Measurements from ENCODE around the gene UFM1. TPM values are rescaled to one million over a fixed set of nuclear protein-coding genes. Genes with fewer than 3 reads are reported as not detected.

UFM1 gene
- total and polyA plus RNA-seq, 8 donors: 58.5 to 94.4 (median 80.2) TPM

- no peaks in the 10 kb centered on the region for H3K4me1 ChIP-seq
- H3K9me3 ChIP-seq: no peaks in the 10 kb centered on the region
- H3K36me3 ChIP-seq: no peaks in the 10 kb centered on the region
- no peak overlapping the region for H3K27ac ChIP-seq
- DNase-seq: no peak
- no peaks in the 10 kb centered on the region for H3K27me3 ChIP-seq
- no peak overlapping the region for H3K4me3 ChIP-seq
- intact Hi-C loops (cut with DNase I): no loop called here
- no peak for TF ChIP-seq CTCF (IDR thresholded peaks at IDR 0.05)
- ATAC-seq: no peak
These were observed 21.0 kb upstream of the UFM1 start for GRCh38 chr13:38328699-38329098.

- intact Hi-C loops (cut with DNase I): no loop called here
- no peaks in the 10 kb centered on the region for H3K36me3 ChIP-seq
- DNase-seq (no peak), ATAC-seq (no peak)
- no peak overlapping the region for H3K4me3 ChIP-seq
- TF ChIP-seq CTCF (IDR thresholded peaks at IDR 0.05): no peak
- no peaks in the 10 kb centered on the region for H3K4me1 ChIP-seq
- H3K27me3 ChIP-seq: no peaks in the 10 kb centered on the region
- H3K9me3 ChIP-seq: no peaks in the 10 kb centered on the region
- H3K27ac ChIP-seq: no peak overlapping the region
These were observed 14.8 kb upstream of the UFM1 start for GRCh38 chr13:38334845-38335244.

GRCh38 chr13:38338089-38338488 is 11.6 kb upstream of the UFM1 start:
- no peak for ATAC-seq
- Histone ChIP-seq H3K36me3 (no peaks in the 10 kb centered on the region), H3K4me1 (no peaks in the 10 kb centered on the region), H3K27ac (no peak overlapping the region), H3K9me3 (no peaks in the 10 kb centered on the region), H3K27me3 (no peaks in the 10 kb centered on the region), H3K4me3 (no peak overlapping the region)
- DNase-seq: no peak
- intact Hi-C loops (cut with DNase I): no loop called here
- no peak for TF ChIP-seq CTCF (IDR thresholded peaks at IDR 0.05)

GRCh38 chr13:38340624-38341023 is 9.0 kb upstream of the UFM1 start:
- TF ChIP-seq CTCF (IDR thresholded peaks at IDR 0.05): no peak
- Histone ChIP-seq H3K27me3 (no peaks in the 10 kb centered on the region), H3K36me3 (no peaks in the 10 kb centered on the region), H3K4me3 (no peak overlapping the region), H3K9me3 (no peaks in the 10 kb centered on the region), H3K27ac (no peak overlapping the region), H3K4me1 (no peaks in the 10 kb centered on the region)
- no peak for ATAC-seq
- intact Hi-C loops (cut with DNase I): no loop called here
- no peak for DNase-seq

- DNase-seq (no peak), ATAC-seq (no peak)
- no peak for TF ChIP-seq CTCF (IDR thresholded peaks at IDR 0.05)
- Histone ChIP-seq H3K27me3 (no peaks in the 10 kb centered on the region), H3K36me3 (no peaks in the 10 kb centered on the region), H3K4me1 (no peaks in the 10 kb centered on the region), H3K27ac (no peak overlapping the region), H3K4me3 (no peak overlapping the region), H3K9me3 (no peaks in the 10 kb centered on the region)
- intact Hi-C loops (cut with DNase I): no loop called here
These were observed 8.4 kb upstream of the UFM1 start for GRCh38 chr13:38341149-38341692.
